ENCODE measurements around the gene ODAD4.
"Not testable (repeated sequence)": the region's sequence is repeated elsewhere in the genome, so short reads cannot be mapped to it uniquely, and the experiment has no call there.

The ODAD4 gene

GRCh38 chr17:42000413-42001133 lies 70.2 kb downstream of the ODAD4 start:
- DNase-seq (ENCODE audit: low read depth in 2 of 3, low spot score in 1 of 3), result no peak

- DNase-seq (ENCODE audit: low read depth in 2 of 3, low spot score in 1 of 3), result no peak
Measured at GRCh38 chr17:42001729-42002128, 71.3 kb downstream of the ODAD4 start.

GRCh38 chr17:42002175-42002791 lies 71.9 kb downstream of the ODAD4 start:
- no peak for DNase-seq (ENCODE audit: low read depth in 2 of 3, low spot score in 1 of 3)

GRCh38 chr17:42002792-42003301 lies 72.4 kb downstream of the ODAD4 start:
- no peak for DNase-seq (ENCODE audit: low read depth in 2 of 3, low spot score in 1 of 3)

GRCh38 chr17:42005166-42005565 lies 74.7 kb downstream of the ODAD4 start:
- no peak for DNase-seq (ENCODE audit: low read depth in 2 of 3, low spot score in 1 of 3)

- no peak for DNase-seq (ENCODE audit: low read depth in 2 of 3, low spot score in 1 of 3)
Measured at GRCh38 chr17:42009170-42009569, 78.8 kb downstream of the ODAD4 start.

- DNase-seq (ENCODE audit: low read depth in 2 of 3, low spot score in 1 of 3), result not testable (repeated sequence)
Measured at GRCh38 chr17:42010266-42010680, 79.9 kb downstream of the ODAD4 start.

- DNase-seq (ENCODE audit: low read depth in 2 of 3, low spot score in 1 of 3), result no peak
Measured at GRCh38 chr17:42010898-42011516, 80.6 kb downstream of the ODAD4 start.

GRCh38 chr17:42012363-42012762 lies 81.9 kb downstream of the ODAD4 start:
- DNase-seq (ENCODE audit: low read depth in 2 of 3, low spot score in 1 of 3), result not testable (repeated sequence)

- not testable (repeated sequence) for DNase-seq (ENCODE audit: low read depth in 2 of 3, low spot score in 1 of 3)
Measured at GRCh38 chr17:42013740-42014139, 83.3 kb downstream of the ODAD4 start.
